DMS53 (cell line): ENCODE data around the gene MAJIN.

Experiments
- DNase-seq: peaks from one replicate; lab custom pipeline; 2025; lab: John Stamatoyannopoulos, UW

Gene MAJIN

DNA sequence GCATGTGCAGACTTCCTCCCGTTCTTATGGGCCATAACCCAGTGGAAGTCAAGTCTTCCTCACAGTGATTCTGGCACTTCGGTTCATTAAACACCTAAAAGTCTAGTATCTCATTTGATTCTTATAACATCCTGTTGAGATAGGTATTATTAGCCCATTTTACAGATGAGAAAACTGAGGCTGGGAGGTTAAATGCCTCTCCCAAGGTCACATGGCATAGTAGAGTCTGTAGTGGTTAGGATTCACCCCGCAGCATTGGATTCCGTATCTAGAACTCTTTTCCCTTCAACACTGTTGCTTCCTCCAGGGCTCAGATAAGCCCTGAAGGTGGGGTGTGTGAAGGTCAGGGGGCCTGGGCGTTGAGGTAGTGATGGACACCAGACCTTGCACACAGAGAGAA, 39.6 kb downstream of the MAJIN start:
- no peak for DNase-seq

- DNase-seq: no peak
Measured at GRCh38 chr11:64931290-64931689, 40.6 kb downstream of the MAJIN start.

- DNase-seq: no peak
Measured at GRCh38 chr11:64930340-64930739, 41.6 kb downstream of the MAJIN start.

- DNase-seq: no peak
Measured at GRCh38 chr11:64929625-64930024, 42.3 kb downstream of the MAJIN start.

- no peak for DNase-seq
Measured at GRCh38 chr11:64928957-64929356, 43.0 kb downstream of the MAJIN start.

DNA sequence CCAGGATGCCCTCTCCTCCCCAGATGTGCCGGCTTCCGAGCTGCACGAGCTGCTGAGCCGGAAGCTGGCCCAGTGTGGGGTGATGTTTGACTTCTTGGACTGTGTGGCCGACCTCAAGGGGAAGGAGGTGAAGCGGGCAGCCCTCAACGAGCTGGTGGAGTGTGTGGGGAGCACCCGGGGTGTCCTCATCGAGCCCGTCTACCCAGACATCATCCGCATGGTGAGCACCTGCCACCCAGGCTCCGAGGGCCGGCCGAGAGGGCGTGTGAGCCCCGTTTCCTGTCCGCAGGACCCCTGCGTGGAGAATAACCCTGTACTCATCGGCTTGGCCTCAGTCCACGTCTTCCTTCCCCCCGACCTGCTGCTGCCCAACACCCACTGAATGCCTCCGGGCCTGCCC, 45.2 kb downstream of the MAJIN start:
- DNase-seq: no peak

- no peak for DNase-seq
Measured at GRCh38 chr11:64925536-64926436, 46.1 kb downstream of the MAJIN start.

DNA sequence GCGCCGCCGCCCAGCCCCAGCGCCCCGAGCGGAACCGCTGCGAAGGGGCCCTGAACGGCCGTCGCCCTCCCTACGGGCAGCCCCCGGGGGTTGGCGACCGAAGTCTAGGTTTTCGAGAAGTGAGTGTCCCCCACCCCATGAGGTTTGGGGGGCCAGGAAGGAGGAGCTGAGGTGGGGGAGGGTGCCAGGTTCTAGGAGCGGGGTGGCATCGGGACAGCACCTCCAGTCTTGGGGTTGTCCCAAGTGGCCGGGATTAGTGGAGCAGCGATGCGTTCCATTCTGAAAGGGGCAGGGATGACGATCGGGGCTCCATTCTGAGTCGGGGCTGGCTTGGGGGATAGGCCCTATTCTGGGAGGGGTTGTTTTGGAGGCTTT, 47.0 kb downstream of the MAJIN start:
- peak; percentile 55 for DNase-seq

DNA sequence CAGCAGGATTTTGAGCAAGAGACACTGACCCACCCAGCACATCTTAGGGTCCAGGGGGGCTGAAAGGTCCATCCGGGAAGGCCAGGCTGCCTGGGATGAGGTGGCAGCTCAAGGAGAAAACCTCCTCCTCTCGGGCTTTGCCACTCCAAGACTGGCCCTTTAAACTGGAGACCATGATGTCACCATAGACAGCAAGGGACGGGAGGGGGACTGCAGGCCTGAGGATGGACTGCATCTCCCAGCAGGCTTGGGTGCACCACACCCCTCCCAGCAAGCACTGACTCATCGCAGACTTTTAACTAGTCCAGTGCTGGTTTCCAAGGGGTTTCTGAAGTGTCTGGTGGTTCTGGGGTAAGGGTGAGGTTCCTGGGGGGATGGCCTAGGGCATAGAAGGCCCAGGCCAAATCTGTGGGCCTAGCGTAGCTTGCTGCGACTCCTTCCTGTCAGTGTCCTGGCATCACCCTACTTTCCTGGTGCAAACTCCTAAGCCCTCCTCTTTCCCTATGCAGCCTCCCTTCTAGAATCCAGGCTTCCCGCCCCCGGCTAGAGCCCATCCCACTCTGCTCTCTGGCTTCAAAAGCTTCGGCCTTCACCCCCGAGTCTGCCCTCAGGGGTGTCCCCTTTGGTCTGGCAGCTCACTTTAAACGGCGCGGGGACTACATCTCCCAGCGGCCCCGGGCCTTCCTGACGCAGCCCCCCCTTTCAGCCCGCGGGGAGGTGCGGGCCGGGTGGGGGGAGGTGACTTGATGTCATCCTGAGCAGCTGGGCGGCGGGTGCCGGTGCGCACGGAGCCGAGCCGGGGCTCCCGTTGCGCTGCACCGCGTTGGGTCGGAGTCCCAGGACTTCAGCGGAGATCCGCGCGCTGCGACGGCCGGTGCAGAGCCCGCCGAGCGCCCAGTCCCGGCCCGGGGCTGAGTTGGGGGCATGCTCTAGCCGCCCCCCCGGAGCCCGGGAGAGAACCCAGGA, 47.7 kb downstream of the MAJIN start, which contains the start of gene PPP2R5B:
Gene PPP2R5B (plus strand): TSS at position 746 of the 966 bp plus-strand sequence. CDS start 1,046 bp downstream, outside the sequence.
- peak; percentile 95 for DNase-seq

DNA sequence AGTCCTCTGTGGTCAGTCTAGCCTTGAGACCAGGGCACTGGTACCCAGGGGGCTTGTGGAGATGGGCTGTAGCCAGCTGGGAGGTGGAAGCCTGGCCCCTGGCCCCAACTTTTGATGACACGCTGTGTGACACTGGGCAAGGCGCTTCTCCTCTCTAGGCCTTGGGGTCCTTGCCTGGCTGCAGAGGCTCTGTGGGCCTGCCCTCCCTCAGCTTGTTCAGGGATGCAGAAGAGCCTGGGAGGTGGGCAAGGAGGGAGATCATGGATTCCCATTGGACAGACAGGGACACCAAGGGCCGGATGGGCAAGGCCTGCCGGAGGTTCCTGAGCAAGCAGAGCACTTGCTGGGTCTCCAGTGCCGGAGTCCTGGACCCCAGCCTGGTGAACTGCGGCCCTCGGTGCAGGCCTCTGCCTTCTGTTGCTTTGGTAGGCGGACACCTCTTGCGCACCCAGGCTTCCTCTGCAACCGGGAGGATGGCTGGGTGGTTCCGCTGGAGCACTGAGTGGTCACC, 48.7 kb downstream of the MAJIN start:
- DNase-seq: no peak

GRCh38 chr11:64921384-64921783, 50.5 kb downstream of the MAJIN start:
- DNase-seq: no peak

- no peak for DNase-seq
Measured at GRCh38 chr11:64920124-64920523, 51.8 kb downstream of the MAJIN start.

GRCh38 chr11:64919627-64920026, 52.3 kb downstream of the MAJIN start:
- DNase-seq: no peak

GRCh38 chr11:64918017-64918416, 53.9 kb downstream of the MAJIN start:
- DNase-seq: no peak

DNA sequence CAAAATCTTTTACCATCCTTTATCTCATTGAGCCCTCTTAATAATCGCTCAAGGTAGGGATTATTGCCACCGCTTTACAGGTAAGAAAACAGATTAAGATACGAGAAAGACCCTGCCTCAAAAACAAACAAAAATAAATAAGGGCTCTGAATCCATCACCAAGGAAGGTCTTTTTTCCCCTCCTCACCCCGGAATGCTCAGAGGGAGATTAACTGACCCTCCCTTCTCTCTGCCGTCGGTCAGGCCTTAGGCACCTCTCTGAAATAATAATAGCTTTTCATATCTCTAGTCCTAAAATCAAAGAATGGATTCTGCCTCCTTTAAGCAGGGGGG, 54.3 kb downstream of the MAJIN start:
- no peak for DNase-seq

DNA sequence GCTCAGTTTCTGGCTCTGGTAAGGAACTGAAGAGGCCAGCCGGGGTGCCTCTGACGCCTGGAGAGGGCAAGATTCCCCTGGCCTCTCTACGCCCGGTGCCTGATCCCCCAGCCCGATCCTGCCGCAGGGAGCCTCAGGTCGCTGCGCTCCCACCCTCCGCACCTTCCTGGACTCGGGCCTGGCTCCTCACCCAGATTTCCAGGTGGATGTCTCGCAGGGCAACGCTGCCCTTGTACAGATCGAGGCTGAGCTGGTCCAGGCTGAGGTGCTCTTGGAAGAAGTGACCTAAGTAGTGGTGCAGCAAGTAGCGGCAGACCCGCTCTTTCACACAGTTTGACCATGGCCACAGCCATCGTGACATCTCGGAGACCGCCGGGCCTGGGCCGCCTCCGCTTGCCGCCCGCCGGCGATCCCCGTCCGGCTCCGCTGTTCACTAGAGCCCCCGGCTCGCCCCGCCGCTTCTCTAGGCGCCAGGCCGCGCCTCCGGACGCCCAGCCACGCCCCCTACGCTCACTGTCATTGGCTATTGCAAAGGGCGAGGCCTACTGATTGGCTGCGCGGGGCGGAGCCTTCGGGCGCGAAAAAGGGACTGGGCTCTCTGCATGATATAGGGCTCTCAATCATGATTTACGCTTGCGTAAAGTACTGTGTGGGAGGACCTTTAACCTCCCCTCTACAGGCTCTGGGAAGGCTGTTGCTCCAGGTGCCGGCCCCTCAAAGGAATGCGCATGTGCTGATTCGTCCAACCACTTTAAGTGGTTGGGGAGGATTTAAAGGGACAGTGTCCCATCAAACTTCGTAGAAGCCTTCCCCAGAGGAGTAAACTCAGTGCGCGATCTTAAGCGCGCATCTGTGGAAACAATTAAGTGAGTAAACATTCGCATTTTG, 54.9 kb downstream of the MAJIN start, which contains the start of gene ATG2A:
Gene ATG2A (minus strand): TSS at position 435 of the 888 bp plus-strand sequence. CDS start 74 bp downstream, at position 361.
- peak; percentile 100 for DNase-seq

- DNase-seq: peak; percentile 81
Measured at GRCh38 chr11:64916040-64916774, 55.7 kb downstream of the MAJIN start.

DNA sequence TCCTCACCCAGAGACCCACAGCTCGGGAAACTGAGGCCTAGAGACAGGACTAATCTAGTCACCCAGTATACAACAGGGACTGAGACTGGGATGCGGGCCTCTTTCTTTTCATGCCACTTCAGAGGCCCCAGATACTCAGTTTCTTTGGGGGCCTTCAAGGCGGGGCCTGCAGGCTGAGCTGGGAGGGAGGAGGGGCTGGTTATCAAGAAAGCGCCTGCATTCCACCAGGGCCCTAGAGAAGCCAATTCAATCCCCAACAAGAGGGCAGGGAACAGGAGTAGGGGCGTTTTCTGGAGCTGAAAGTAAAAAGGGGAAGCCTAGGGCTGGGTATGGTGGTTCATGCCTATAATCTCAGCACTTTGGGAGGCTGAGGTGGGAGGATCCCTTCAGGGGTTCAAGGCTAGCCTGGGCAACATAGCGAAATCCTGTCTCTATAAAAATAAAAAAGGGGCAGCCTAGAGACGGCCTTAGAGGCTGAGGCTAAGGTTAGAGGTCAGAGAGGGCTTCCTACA, 56.5 kb downstream of the MAJIN start:
- no peak for DNase-seq

DNA sequence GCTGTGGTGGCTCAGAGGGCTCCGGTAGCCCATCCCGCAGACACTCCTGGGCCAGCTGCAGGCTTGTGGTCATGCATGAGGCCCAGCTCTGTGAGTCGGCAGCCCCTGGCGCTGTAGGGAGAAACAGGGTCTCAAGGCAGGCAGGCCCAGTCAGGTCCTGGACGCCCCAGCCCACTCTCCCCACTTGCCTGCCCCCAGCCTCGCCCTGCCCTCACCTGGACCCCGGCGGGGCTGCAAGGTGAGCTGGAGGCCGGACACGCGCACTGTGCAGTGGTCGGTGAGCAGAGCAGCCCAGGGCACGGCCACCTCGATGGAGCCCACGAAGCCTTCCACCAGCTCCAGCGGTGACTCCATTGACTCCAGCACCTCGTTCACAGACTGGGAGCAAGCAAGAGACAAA, 57.8 kb downstream of the MAJIN start:
- no peak for DNase-seq

GRCh38 chr11:64913171-64913727, 58.7 kb downstream of the MAJIN start:
- DNase-seq: no peak
